ENCODE measurements around the gene MYO9B.

DNA sequence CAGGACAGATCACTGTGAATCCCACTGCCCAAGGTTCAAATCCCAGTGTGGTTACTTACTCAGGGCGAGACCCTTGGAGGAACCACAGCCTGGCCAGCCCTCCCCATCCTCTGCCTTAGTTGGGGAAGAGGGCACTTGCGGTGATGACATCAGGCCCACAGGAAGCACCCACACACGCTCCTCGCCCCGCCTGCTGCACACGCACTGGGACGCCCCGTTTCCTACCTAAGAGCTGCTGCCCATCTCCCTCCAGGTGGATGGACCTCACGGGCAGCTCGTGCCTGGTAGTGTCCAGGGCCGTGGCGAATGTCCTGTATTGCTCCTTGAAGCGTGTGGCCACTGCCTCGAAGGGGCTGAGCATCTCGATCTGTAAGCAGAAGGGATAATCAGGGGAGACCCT lies 19.9 kb upstream of the MYO9B start:
- TF ChIP-seq, protein P1, sequence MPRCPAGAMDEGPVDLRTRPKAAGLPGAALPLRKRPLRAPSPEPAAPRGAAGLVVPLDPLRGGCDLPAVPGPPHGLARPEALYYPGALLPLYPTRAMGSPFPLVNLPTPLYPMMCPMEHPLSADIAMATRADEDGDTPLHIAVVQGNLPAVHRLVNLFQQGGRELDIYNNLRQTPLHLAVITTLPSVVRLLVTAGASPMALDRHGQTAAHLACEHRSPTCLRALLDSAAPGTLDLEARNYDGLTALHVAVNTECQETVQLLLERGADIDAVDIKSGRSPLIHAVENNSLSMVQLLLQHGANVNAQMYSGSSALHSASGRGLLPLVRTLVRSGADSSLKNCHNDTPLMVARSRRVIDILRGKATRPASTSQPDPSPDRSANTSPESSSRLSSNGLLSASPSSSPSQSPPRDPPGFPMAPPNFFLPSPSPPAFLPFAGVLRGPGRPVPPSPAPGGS (IDR thresholded peaks at IDR 0.05), result no peak
- TF ChIP-seq, protein P2, sequence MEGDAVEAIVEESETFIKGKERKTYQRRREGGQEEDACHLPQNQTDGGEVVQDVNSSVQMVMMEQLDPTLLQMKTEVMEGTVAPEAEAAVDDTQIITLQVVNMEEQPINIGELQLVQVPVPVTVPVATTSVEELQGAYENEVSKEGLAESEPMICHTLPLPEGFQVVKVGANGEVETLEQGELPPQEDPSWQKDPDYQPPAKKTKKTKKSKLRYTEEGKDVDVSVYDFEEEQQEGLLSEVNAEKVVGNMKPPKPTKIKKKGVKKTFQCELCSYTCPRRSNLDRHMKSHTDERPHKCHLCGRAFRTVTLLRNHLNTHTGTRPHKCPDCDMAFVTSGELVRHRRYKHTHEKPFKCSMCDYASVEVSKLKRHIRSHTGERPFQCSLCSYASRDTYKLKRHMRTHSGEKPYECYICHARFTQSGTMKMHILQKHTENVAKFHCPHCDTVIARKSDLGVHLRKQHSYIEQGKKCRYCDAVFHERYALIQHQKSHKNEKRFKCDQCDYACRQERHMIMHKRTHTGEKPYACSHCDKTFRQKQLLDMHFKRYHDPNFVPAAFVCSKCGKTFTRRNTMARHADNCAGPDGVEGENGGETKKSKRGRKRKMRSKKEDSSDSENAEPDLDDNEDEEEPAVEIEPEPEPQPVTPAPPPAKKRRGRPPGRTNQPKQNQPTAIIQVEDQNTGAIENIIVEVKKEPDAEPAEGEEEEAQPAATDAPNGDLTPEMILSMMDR (IDR thresholded peaks at IDR 0.05), result no peak
- TF ChIP-seq, protein P3, sequence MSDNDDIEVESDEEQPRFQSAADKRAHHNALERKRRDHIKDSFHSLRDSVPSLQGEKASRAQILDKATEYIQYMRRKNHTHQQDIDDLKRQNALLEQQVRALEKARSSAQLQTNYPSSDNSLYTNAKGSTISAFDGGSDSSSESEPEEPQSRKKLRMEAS (IDR thresholded peaks at IDR 0.05), result no peak
- TF ChIP-seq RAD21 (conservative IDR thresholded peaks at IDR 0.05 in 1 of 2, IDR thresholded peaks at IDR 0.05 in 1 of 2) (no peak), ESRRA (IDR thresholded peaks at IDR 0.05; ENCODE audit: borderline replicate concordance, low read length) (no peak), HEYL (CRISPR knock-in tag; IDR thresholded peaks at IDR 0.05) (no peak), RFX5 (IDR thresholded peaks at IDR 0.05) (no peak), POLR2A (IDR thresholded peaks at IDR 0.05; ENCODE audit: low read length) (no peak), NFE2L2 (conservative IDR thresholded peaks at IDR 0.05; ENCODE audit: low read length) (no peak), EP300 (IDR thresholded peaks at IDR 0.05) (no peak), CBX8 (IDR thresholded peaks at IDR 0.05) (no peak), ZNF302 (CRISPR knock-in tag; IDR thresholded peaks at IDR 0.05) (no peak), NR3C1 (IDR thresholded peaks at IDR 0.05) (no peak), RCOR1 (IDR thresholded peaks at IDR 0.05; ENCODE audit: low read depth, low read length) (no peak)

All from A549 (cell line).